Endothelial cell of umbilical vein (primary cell): ENCODE measurements around the gene ATP9B. TPM values are rescaled to one million over a fixed set of nuclear protein-coding genes. Genes with fewer than 3 reads are reported as not detected.

Experiments
- BruUV-seq: library from RNA; stranded (reverse); fragments of 400-500 nt; replicated peaks from 2 replicates; lab custom pipeline; 2021; lab: Mats Ljungman, UMichigan
- CTCF ChIA-PET: fragments of 300-600, 350-600 bp; sonication (Branson Sonifier 250); formaldehyde crosslinking; loops from one replicate; lab custom pipeline; 2021; ENCODE audit warnings: antibody characterized with exemption, inconsistent platforms; lab: Charles Lee
- POLR2A ChIA-PET: fragments of 300-600, 350-600 bp; sonication (Branson Sonifier 250); formaldehyde crosslinking; loops from one replicate; lab custom pipeline; 2021; ENCODE audit warnings: antibody characterized with exemption, inconsistent platforms; lab: Charles Lee
- DNase-seq: peaks from one replicate; pipeline ENCODE4 v3.0.0-alpha.2; 2011; ENCODE audit warnings: low read depth, low spot score
- FAIRE-seq: peaks from 2 replicates; lab custom pipeline; 2011; peaks lifted over from hg19 to GRCh38; lab: Jason Lieb, UNC
- H2AFZ ChIP-seq: 2 replicates; pipeline ENCODE4 v1.6.0; 2012; ENCODE audit warnings: low read depth, low read length, control low read depth, inconsistent platforms
- H3K27ac ChIP-seq: 2 replicates; pipeline ENCODE4 v1.5.1; 2011; ENCODE audit warnings: low read depth, mild to moderate bottlenecking, control low read depth, low read length, moderate library complexity; ENCODE audit not compliant: insufficient read depth
- H3K27me3 ChIP-seq, 2 experiments: 2 replicates each; pipeline versions ENCODE4 v1.6.0 to v1.6.1; 2011; ENCODE audit warnings: low read length in 2 of 2, mixed read lengths in 1 of 2; ENCODE audit not compliant: control insufficient read depth in 2 of 2, insufficient read depth in 2 of 2
- H3K36me3 ChIP-seq, 2 experiments: 2 replicates in 1 of 2; 3 replicates in 1 of 2; pipeline ENCODE4 v1.5.1; 2011; ENCODE audit warnings: low read length in 2 of 2, mild to moderate bottlenecking in 1 of 2, moderate library complexity in 1 of 2; ENCODE audit not compliant: control insufficient read depth in 2 of 2, insufficient read depth in 2 of 2; ENCODE audit errors: extremely low read depth in 1 of 2
- H3K4me1 ChIP-seq: 3 replicates; pipeline ENCODE4 v1.5.1; 2011; ENCODE audit warnings: mild to moderate bottlenecking, low read length; ENCODE audit not compliant: control insufficient read depth, insufficient read depth; ENCODE audit errors: extremely low read depth
- H3K4me2 ChIP-seq: 2 replicates; pipeline ENCODE4 v1.6.1; 2011; ENCODE audit warnings: low read length, control low read depth, mixed read lengths; ENCODE audit not compliant: insufficient read depth
- H3K4me3 ChIP-seq, 3 experiments: fragments of 200-600 bp in 1 of 3; sonication (generic), shearing (Covaris generic) in 1 of 3; replicated peaks in 1 of 3; 2 replicates each; pipeline ENCODE4 v1.5.1; 2011 to 2016; ENCODE audit warnings: control low read depth in 3 of 3, low read length in 3 of 3, mild to moderate bottlenecking in 2 of 3, inconsistent platforms in 1 of 3, low read depth in 1 of 3, moderate library complexity in 1 of 3; ENCODE audit not compliant: insufficient read depth in 1 of 3
- H3K79me2 ChIP-seq: 2 replicates; pipeline ENCODE4 v1.6.0; 2012; ENCODE audit warnings: low read length, inconsistent platforms; ENCODE audit not compliant: control insufficient read depth, insufficient read depth
- H3K9ac ChIP-seq: replicated peaks from 2 replicates; pipeline ENCODE3; 2011; ENCODE audit warnings: low read length, control low read depth; ENCODE audit not compliant: insufficient read depth; ENCODE audit errors: extremely low read depth
- H3K9me1 ChIP-seq: replicated peaks from 3 replicates; pipeline ENCODE4 v1.6.0; 2011; ENCODE audit warnings: mild to moderate bottlenecking, low read length; ENCODE audit not compliant: control insufficient read depth, insufficient read depth; ENCODE audit errors: extremely low read depth
- H3K9me3 ChIP-seq: replicated peaks from 2 replicates; pipeline ENCODE4 v1.5.1; 2012; ENCODE audit warnings: low read length, inconsistent platforms; ENCODE audit not compliant: control insufficient read depth, insufficient read depth
- H4K20me1 ChIP-seq: replicated peaks from 2 replicates; pipeline ENCODE3; 2011; ENCODE audit warnings: mild to moderate bottlenecking, low read length; ENCODE audit not compliant: control insufficient read depth, insufficient read depth; ENCODE audit errors: extremely low read depth
- CTCF ChIP-seq, 2 donors: IDR thresholded peaks; 1 replicate in 1 of 2; 2 replicates in 1 of 2; pipeline ENCODE4 v1.5.1; 2011; ENCODE audit warnings: low read length in 2 of 2, mild to moderate bottlenecking in 2 of 2, moderate library complexity in 2 of 2, control low read depth in 1 of 2, inconsistent platforms in 1 of 2, low read depth in 1 of 2; ENCODE audit not compliant: insufficient read depth in 1 of 2; ENCODE audit errors: extremely low read depth in 1 of 2
- EZH2 ChIP-seq: IDR thresholded peaks from 2 replicates; pipeline ENCODE4 v1.6.1; 2012; ENCODE audit warnings: borderline replicate concordance, low read depth, mild to moderate bottlenecking, moderate library complexity, low read length, inconsistent platforms; ENCODE audit not compliant: severe bottlenecking
- FOS ChIP-seq: IDR thresholded peaks from 2 replicates; pipeline ENCODE4 v1.6.1; 2011; ENCODE audit warnings: mild to moderate bottlenecking, low read length, moderate library complexity, borderline replicate concordance; ENCODE audit not compliant: insufficient read depth
- GATA2 ChIP-seq: IDR thresholded peaks from 2 replicates; pipeline ENCODE4 v1.7.0; 2011; ENCODE audit warnings: low read depth, mild to moderate bottlenecking, moderate library complexity, mixed read lengths, low read length; ENCODE audit not compliant: insufficient read length, insufficient read depth
- JUN ChIP-seq: IDR thresholded peaks from 2 replicates; pipeline ENCODE4 v1.6.1; 2011; ENCODE audit warnings: borderline replicate concordance, low read depth; ENCODE audit not compliant: insufficient read length, insufficient read depth
- MYC ChIP-seq: IDR thresholded peaks from one replicate; pipeline ENCODE4 v1.6.1; 2011; ENCODE audit warnings: mild to moderate bottlenecking, low read depth, low read length
- POLR2A ChIP-seq: IDR thresholded peaks from 2 replicates; pipeline ENCODE4 v1.6.1; 2012; ENCODE audit warnings: low read depth, mild to moderate bottlenecking, control low read depth, low read length
- POLR2AphosphoS5 ChIP-seq: IDR thresholded peaks from 2 replicates; pipeline ENCODE4 v1.6.1; 2012; ENCODE audit warnings: low read depth, mild to moderate bottlenecking, control low read depth, low read length, moderate library complexity; ENCODE audit not compliant: insufficient read depth
- dilution Hi-C: fragments of 300-500 bp; cut with MboI; formaldehyde crosslinking; loops from one replicate; pipeline ENCODE4 v1.15.0; 2019; ENCODE audit warnings: low sequenced_read_pairs; ENCODE audit not compliant: extremely low pct_ligation_motif_present
- intact Hi-C: fragments of 100-400 bp; cut with micrococcal nuclease; formaldehyde crosslinking; loops from one replicate; pipeline ENCODE4 v1.10.0; 2022
- polyA plus RNA-seq, 4 experiments: library from polyadenylated mRNA; depleted of rRNA in 3 of 4; stranded (reverse) in 3 of 4; unstranded in 1 of 4; fragments of >200 nt; gene quantifications; 2 replicates each; pipeline versions ENCODE4 v1.2.1 to v1.2.3, GENCODE V29; 2011 to 2012; ENCODE audit warnings: missing spikeins in 1 of 4
- total RNA-seq: library from RNA; stranded (reverse); gene quantifications from 2 replicates; pipeline ENCODE4 v1.2.3, GENCODE V29; 2021
- TF ChIP-seq, protein P1 (sequence below): IDR thresholded peaks from 2 replicates; pipeline ENCODE4 v1.6.1; 2011; ENCODE audit not compliant: insufficient read depth, insufficient read length

Gene ATP9B
- total and polyA plus RNA-seq, 2 donors (not counting 3 experiments of a cell fraction or from before 2014, with no cell fraction given) = 14.6 to 18.2 TPM

GRCh38 chr18:79386547-79386946, 317.4 kb downstream of the ATP9B start:
- intact Hi-C loops = loop anchor here (10.0 kb wide), 1 partner anchor 648 kb away; the partner anchor contains the start of gene RBFA
- dilution Hi-C loops = no loop called here
- H3K9ac ChIP-seq = no peak overlapping the region
- no peak overlapping the region for H2AFZ ChIP-seq
- FAIRE-seq (no peak), DNase-seq (no peak)
- no peak for TF ChIP-seq POLR2A
- no peak for TF ChIP-seq POLR2AphosphoS5
- TF ChIP-seq, protein P1, sequence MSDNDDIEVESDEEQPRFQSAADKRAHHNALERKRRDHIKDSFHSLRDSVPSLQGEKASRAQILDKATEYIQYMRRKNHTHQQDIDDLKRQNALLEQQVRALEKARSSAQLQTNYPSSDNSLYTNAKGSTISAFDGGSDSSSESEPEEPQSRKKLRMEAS = no peak
- no peak for TF ChIP-seq FOS
- no peak for TF ChIP-seq EZH2
- TF ChIP-seq MYC = no peak
- no peak for TF ChIP-seq JUN
- no peak for TF ChIP-seq GATA2
- no peak for TF ChIP-seq CTCF (IDR thresholded peaks at IDR 0.05; ENCODE audit: extremely low read depth in 1 of 2, insufficient read depth in 1 of 2, low read depth in 1 of 2, low read length in 2 of 2)
- H3K4me3 ChIP-seq = no peak overlapping the region
- no peaks in the 10 kb centered on the region for H3K79me2 ChIP-seq
- no peak overlapping the region for H3K27ac ChIP-seq
- H4K20me1 ChIP-seq = no peaks in the 10 kb centered on the region
- H3K4me2 ChIP-seq = no peak overlapping the region
- ChIA-PET CTCF (no interaction called here), POLR2A (no interaction called here)
- no peaks in the 10 kb centered on the region for H3K4me1 ChIP-seq
- no peaks in the 10 kb centered on the region for H3K9me1 ChIP-seq
- H3K36me3 ChIP-seq = no peaks in the 10 kb centered on the region
- peaks cover 0 to 6% of the 10 kb centered on the region in 2 experiments for H3K27me3 ChIP-seq
- BruUV-seq = no TSS peak
- H3K9me3 ChIP-seq = no peaks in the 10 kb centered on the region
